ENCODE data around the gene ZNF775.

Gene ZNF775

DNA sequence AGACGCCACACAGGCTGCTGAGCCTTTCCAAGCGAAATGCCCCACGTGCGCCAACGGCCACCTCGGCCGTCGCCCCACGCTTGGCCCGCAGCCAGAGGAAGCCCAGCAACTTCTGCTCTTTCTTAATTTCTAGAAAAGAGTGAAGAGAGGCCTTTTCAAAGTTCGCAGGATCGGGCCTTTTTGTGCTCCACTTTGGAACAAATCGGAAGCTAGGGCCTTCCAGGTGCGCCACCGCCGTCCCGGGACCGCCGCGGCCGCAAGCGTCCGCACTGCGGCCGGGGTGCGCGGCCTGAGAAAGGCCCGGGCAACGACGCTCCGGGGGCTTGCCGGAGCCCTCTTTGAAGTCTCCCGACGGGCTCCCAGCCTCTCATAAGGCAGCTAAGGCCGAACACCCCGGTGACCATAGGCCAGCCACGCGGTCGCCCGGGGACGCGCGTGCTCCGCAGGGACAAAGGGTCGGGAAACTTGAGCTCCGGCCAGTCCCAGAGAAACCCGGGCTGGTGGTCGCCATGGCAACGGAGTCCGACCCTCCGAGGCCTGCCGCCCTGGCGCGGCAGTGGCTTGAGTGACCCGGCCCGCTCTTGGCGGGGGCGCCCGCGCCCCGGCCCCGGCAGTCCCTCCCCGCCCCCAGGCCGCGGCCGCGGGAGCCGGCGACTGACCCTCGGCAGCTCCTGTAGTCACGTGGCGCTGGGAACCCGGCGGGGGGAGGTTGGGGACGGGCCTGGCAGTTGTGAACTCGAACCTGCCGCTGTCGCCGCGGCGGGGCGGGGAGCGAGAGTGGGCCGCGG lies 10.8 kb upstream of the ZNF775 start, which contains the start of gene REPIN1:
REPIN1 (plus strand) TSS at position 727 of the 788 bp plus-strand sequence. CDS start 890 bp downstream, outside the sequence.
- peak within 1 kb of the TSS; percentile 83 for H3K4me3 ChIP-seq (ENCODE audit: low read depth, low read length)
- no peaks in the 10 kb centered on the region for H3K27me3 ChIP-seq (replicated peaks)
- peak within 1 kb of the TSS; percentile 70 for H3K27ac ChIP-seq
- TF ChIP-seq, protein P1, sequence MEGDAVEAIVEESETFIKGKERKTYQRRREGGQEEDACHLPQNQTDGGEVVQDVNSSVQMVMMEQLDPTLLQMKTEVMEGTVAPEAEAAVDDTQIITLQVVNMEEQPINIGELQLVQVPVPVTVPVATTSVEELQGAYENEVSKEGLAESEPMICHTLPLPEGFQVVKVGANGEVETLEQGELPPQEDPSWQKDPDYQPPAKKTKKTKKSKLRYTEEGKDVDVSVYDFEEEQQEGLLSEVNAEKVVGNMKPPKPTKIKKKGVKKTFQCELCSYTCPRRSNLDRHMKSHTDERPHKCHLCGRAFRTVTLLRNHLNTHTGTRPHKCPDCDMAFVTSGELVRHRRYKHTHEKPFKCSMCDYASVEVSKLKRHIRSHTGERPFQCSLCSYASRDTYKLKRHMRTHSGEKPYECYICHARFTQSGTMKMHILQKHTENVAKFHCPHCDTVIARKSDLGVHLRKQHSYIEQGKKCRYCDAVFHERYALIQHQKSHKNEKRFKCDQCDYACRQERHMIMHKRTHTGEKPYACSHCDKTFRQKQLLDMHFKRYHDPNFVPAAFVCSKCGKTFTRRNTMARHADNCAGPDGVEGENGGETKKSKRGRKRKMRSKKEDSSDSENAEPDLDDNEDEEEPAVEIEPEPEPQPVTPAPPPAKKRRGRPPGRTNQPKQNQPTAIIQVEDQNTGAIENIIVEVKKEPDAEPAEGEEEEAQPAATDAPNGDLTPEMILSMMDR (IDR thresholded peaks at IDR 0.05; ENCODE audit: low read depth, low read length, missing control alignments), result no peak
- DNase-seq, result peak; percentile 58
- peaks cover 20% of the 10 kb centered on the region for H3K36me3 ChIP-seq (replicated peaks)
- in situ Hi-C loops (cut with HindIII; ENCODE audit: low pct_ligation_motif_present, low sequenced_read_pairs), result no loop called here

DNA sequence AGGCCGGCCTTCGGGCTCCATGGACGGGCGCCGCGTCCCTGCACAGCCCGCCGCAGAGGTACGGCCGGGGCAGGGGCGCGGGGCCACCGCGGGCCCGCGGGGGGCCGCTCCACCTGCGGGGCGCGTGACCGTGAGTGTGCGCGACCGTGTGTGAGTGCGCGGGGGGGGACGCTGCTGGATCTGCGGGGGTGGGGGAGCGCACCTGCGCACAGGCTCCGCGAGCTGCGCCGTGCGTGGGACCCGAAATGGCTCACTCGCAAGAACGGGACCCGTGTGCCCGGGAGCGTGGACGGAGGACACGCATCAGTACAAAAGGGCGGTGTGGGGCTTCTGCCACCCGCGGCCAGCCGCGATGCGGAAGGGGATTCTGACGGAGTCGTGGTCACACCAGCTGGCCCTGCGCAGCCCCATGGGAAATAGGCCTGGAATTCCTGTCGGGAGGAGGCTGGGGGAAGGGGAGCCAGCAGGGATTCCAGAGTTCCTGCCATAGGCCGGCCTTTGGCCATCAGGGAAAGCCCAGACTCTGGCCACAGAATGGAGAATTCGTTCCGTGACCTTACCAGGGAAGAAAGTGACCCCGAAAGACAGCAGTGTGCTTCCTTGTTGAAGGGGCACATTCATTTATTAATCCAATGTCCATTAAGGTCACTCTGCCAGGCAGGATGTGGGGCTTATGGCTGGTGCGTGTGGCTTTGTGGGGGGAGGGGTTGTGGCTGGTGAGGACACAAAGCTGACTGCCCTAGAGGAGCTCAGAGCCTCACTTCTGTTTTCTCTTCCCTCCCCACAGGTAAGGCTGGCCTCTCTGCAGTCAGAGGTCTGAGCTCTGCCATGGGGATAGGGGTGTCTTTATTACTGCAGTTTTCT lies 10.0 kb upstream of the ZNF775 start:
- in situ Hi-C loops (cut with HindIII; ENCODE audit: low pct_ligation_motif_present, low sequenced_read_pairs), result no loop called here
- Histone ChIP-seq H3K27me3 (replicated peaks) (no peaks in the 10 kb centered on the region), H3K4me3 (ENCODE audit: low read depth, low read length) (peak overlapping the region; percentile 83), H3K27ac (peak overlapping the region; percentile 70), H3K36me3 (replicated peaks) (peaks cover 27% of the 10 kb centered on the region)
- DNase-seq, result peak; percentile 44
- TF ChIP-seq, protein P1 (IDR thresholded peaks at IDR 0.05; ENCODE audit: low read depth, low read length, missing control alignments), result no peak

DNA sequence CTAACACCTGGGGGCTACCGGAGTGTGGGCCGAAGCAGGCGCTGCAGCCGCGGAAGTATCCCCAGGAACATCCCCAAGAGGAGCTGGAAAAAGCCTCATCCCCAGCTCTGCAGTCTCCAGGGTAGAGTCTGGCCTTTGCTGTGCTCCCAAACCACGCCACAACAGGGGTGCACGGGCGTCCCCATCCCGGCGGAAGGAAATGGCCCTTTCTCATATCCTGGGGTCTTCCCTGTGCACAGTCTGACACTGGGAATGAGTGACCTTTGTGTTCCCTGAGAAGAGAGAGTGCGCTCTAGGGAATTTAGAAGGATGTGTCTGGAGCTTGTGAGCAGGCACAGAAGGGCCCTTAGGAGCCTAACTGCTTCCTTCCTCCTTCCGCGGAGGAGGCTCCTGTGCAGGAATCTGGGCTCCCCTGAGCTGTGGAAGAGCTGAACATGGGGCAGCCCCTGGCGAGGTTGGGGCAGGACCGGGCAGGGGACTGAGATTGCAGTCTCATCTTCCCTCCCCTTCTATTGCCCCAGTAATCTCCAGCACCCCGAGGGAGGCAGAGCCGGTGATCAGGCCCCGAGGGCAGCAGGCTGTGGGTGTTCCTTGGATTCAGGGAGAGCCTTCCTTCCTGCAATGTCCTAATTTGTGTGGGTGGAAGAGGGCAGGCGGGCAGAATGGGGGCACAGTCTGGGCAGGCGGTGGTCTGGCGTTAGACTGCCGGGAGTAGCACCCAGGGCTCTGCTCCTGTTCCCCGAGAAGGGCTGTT lies 9.2 kb upstream of the ZNF775 start:
- in situ Hi-C loops (cut with HindIII; ENCODE audit: low pct_ligation_motif_present, low sequenced_read_pairs), result no loop called here
- Histone ChIP-seq H3K4me3 (ENCODE audit: low read depth, low read length) (peak overlapping the region; percentile 83), H3K27me3 (replicated peaks) (no peaks in the 10 kb centered on the region), H3K36me3 (replicated peaks) (peaks cover 30% of the 10 kb centered on the region), H3K27ac (peak overlapping the region; percentile 70)
- TF ChIP-seq, protein P1 (IDR thresholded peaks at IDR 0.05; ENCODE audit: low read depth, low read length, missing control alignments), result no peak
- no peak for DNase-seq

DNA sequence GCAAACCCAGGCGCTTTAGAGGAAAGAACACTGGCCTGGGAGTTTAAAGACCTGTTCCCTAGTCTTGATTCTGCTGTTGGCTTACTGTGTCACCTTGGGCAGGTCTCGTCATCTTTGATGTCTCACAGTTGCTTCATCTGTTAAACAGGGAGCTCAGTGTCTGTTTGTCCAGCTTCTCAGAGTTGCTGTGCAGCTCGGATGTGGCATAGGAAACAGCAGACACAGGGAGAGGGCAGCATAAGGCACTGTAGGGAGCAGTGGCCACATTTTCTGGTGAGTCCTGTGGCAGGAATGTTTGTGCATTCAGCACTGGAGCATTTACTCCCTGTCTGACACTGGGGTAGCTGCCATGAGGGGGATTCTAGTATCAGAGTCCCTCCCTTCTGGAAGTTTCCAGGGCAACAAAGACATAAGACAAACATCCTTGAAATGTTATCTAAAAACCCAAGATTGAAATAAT lies 8.5 kb upstream of the ZNF775 start:
- in situ Hi-C loops (cut with HindIII; ENCODE audit: low pct_ligation_motif_present, low sequenced_read_pairs), result no loop called here
- TF ChIP-seq, protein P1 (IDR thresholded peaks at IDR 0.05; ENCODE audit: low read depth, low read length, missing control alignments), result peak; percentile 27
- peak overlapping the region; percentile 83 for H3K4me3 ChIP-seq (ENCODE audit: low read depth, low read length)
- H3K27ac ChIP-seq, result peak overlapping the region; percentile 70
- no peaks in the 10 kb centered on the region for H3K27me3 ChIP-seq (replicated peaks)
- DNase-seq, result peak; percentile 86
- peaks cover 30% of the 10 kb centered on the region for H3K36me3 ChIP-seq (replicated peaks)

DNA sequence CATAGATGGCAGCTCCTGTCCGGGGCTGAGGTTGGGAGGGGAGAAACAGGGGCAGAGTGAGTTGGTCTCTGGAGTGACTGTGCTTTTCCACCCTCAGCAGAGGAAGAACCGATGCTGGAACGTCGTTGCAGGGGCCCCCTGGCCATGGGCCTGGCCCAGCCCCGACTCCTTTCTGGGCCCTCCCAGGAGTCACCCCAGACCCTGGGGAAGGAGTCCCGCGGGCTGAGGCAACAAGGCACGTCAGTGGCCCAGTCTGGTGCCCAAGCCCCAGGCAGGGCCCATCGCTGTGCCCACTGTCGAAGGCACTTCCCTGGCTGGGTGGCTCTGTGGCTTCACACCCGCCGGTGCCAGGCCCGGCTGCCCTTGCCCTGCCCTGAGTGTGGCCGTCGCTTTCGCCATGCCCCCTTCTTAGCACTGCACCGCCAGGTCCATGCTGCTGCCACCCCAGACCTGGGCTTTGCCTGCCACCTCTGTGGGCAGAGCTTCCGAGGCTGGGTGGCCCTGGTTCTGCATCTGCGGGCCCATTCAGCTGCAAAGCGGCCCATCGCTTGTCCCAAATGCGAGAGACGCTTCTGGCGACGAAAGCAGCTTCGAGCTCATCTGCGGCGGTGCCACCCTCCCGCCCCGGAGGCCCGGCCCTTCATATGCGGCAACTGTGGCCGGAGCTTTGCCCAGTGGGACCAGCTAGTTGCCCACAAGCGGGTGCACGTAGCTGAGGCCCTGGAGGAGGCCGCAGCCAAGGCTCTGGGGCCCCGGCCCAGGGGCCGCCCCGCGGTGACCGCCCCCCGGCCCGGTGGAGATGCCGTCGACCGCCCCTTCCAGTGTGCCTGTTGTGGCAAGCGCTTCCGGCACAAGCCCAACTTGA lies 7.8 kb upstream of the ZNF775 start:
- Histone ChIP-seq H3K36me3 (replicated peaks) (peaks cover 30% of the 10 kb centered on the region), H3K27ac (peak overlapping the region; percentile 70), H3K27me3 (replicated peaks) (no peaks in the 10 kb centered on the region), H3K4me3 (ENCODE audit: low read depth, low read length) (no peak overlapping the region)
- in situ Hi-C loops (cut with HindIII; ENCODE audit: low pct_ligation_motif_present, low sequenced_read_pairs), result no loop called here
- TF ChIP-seq, protein P1 (IDR thresholded peaks at IDR 0.05; ENCODE audit: low read depth, low read length, missing control alignments), result no peak
- no peak for DNase-seq
